ENCODE results near the gene PLCB1.

PLCB1 gene

DNA sequence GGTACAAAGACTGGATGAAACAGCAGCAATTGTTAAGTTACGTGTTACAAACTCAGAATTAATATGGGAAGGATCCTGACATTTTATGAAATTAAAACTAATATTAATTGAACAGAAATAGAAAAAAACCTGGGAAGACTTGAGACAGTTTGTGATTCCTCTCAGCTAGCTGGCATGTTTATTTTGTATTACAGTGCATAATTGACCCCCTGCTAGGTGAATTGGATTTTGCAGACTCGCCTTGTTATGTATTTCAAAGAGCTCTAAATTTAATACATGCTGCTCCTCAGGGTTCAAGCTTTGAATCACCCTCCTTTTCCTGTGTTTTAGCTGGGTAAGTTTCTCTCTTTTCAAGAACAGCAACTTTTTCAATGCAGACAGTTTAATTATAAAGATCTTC lies 339.4 kb downstream of the PLCB1 start:
- Histone ChIP-seq H2BK12ac (ENCODE audit: low read length) (no peak overlapping the region), H3K36me3 (replicated peaks in 1 of 2; ENCODE audit: control insufficient read depth in 2 of 2, insufficient read depth in 2 of 2, low read length in 2 of 2) (no peaks in the 10 kb centered on the region), H3K4ac (ENCODE audit: low read length) (no peak overlapping the region), H3K27me3 (ENCODE audit: control insufficient read depth in 3 of 3, insufficient read depth in 3 of 3, low read depth in 1 of 3, low read length in 3 of 3) (no peaks in the 10 kb centered on the region), H3K27ac (replicated peaks; ENCODE audit: low read length) (no peak overlapping the region), H2BK120ac (ENCODE audit: low read depth, low read length) (no peak overlapping the region), H2AFZ (ENCODE audit: low read length) (no peak overlapping the region), H2AK5ac (ENCODE audit: low read depth, low read length) (no peak overlapping the region), H3K9ac (ENCODE audit: low read depth, low read length, poor library complexity) (no peak overlapping the region), H3K14ac (ENCODE audit: low read length) (no peak overlapping the region), H3K23ac (ENCODE audit: low read depth, low read length, poor library complexity) (no peak overlapping the region), H2BK5ac (ENCODE audit: low read length) (no peak overlapping the region), H3K18ac (ENCODE audit: low read length) (no peak overlapping the region), H3K4me2 (ENCODE audit: insufficient read depth, low read length, poor library complexity, severe bottlenecking) (no peak overlapping the region), H4K8ac (ENCODE audit: low read depth, low read length) (no peak overlapping the region), H2BK15ac (ENCODE audit: low read length) (no peak overlapping the region), H3K79me1 (ENCODE audit: low read depth, low read length) (no peaks in the 10 kb centered on the region), H3K9me3 (replicated peaks in 1 of 2; ENCODE audit: control insufficient read depth in 2 of 2, insufficient read depth in 1 of 2, low read depth in 1 of 2, low read length in 2 of 2) (no peaks in the 10 kb centered on the region), H3K4me1 (ENCODE audit: control insufficient read depth in 2 of 2, insufficient read depth in 1 of 2, low read depth in 1 of 2, low read length in 2 of 2) (no peaks in the 10 kb centered on the region), H3K4me3 (ENCODE audit: low read length in 2 of 2) (no peak overlapping the region), H4K91ac (ENCODE audit: low read depth, low read length, poor library complexity) (no peak overlapping the region)
- no peak for DNase-seq (ENCODE audit: low spot score)
- no CpG with 5 or more reads among the region's 2 CpGs for WGBS, 2 donors (ENCODE audit: extremely low coverage in 2 of 2, insufficient read length in 2 of 2, insufficient replicate concordance in 1 of 2)

DNA sequence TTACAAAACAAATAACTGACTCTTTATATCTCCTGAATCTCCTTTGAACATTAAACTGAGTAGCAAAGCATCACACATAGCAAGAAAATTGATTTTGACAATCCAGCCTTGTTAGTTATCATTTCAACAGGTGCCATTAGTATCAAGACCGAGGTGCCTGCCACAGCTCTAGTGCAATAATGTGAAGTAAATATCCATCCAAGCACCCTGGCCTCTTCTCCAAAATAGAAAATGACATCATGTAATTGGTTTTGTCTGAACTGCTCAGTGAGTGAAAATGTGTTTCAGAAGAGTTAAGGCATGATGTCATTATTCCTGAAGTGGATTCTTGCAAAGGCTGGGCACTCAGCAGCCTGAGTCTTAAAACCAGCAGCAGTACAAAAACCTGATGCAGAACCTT lies 341.4 kb downstream of the PLCB1 start:
- WGBS, 2 donors (ENCODE audit: extremely low coverage in 2 of 2, insufficient read length in 2 of 2, insufficient replicate concordance in 1 of 2), result no CpG with 5 or more reads among the region's 1 CpG

DNA sequence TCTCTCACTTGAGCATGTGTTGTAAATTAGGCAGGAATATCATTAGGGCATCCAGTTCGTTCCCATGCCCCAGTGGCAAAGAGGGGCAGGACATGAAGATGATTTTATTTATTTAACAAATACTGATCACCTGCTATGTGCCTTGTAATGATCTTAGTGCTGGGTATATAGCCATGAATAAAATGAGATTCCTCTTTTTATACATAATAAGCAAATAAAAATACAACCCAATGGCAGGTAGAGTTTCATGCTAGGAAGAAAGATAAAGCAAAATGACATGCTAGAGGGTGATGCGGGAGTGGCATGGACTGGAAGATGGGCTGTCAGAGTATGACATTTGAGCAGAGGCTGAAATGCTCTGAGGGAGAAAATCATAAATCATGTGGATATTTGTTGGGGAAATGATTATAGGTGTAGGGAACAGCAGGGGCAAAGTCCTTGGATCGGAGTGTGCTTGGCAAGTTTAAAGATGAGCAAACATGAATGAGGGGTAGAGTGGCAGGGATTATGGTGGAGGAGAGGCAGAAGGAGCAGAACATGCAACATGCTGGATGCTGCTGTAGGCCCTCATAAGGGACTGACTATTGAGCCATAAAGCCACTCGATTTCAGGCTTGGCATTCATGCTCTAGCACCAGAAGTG lies 342.1 kb downstream of the PLCB1 start:
- Histone ChIP-seq H2BK12ac (ENCODE audit: low read length) (no peak overlapping the region), H2AFZ (ENCODE audit: low read length) (no peak overlapping the region), H3K79me1 (ENCODE audit: low read depth, low read length) (no peaks in the 10 kb centered on the region), H3K9ac (ENCODE audit: low read depth, low read length, poor library complexity) (no peak overlapping the region), H2BK5ac (ENCODE audit: low read length) (no peak overlapping the region), H4K91ac (ENCODE audit: low read depth, low read length, poor library complexity) (no peak overlapping the region), H3K23ac (ENCODE audit: low read depth, low read length, poor library complexity) (no peak overlapping the region), H3K18ac (ENCODE audit: low read length) (no peak overlapping the region), H3K4me1 (ENCODE audit: control insufficient read depth in 2 of 2, insufficient read depth in 1 of 2, low read depth in 1 of 2, low read length in 2 of 2) (no peaks in the 10 kb centered on the region), H2BK15ac (ENCODE audit: low read length) (no peak overlapping the region), H3K4me2 (ENCODE audit: insufficient read depth, low read length, poor library complexity, severe bottlenecking) (no peak overlapping the region), H3K36me3 (replicated peaks in 1 of 2; ENCODE audit: control insufficient read depth in 2 of 2, insufficient read depth in 2 of 2, low read length in 2 of 2) (no peaks in the 10 kb centered on the region), H3K9me3 (replicated peaks in 1 of 2; ENCODE audit: control insufficient read depth in 2 of 2, insufficient read depth in 1 of 2, low read depth in 1 of 2, low read length in 2 of 2) (no peaks in the 10 kb centered on the region), H3K4ac (ENCODE audit: low read length) (no peak overlapping the region), H2AK5ac (ENCODE audit: low read depth, low read length) (no peak overlapping the region), H2BK120ac (ENCODE audit: low read depth, low read length) (no peak overlapping the region), H3K27ac (replicated peaks; ENCODE audit: low read length) (no peak overlapping the region), H3K14ac (ENCODE audit: low read length) (no peak overlapping the region), H3K4me3 (ENCODE audit: low read length in 2 of 2) (no peak overlapping the region), H4K8ac (ENCODE audit: low read depth, low read length) (no peak overlapping the region), H3K27me3 (ENCODE audit: control insufficient read depth in 3 of 3, insufficient read depth in 3 of 3, low read depth in 1 of 3, low read length in 3 of 3) (no peaks in the 10 kb centered on the region)
- DNase-seq (ENCODE audit: low spot score), result no peak
- no CpG with 5 or more reads among the region's 4 CpGs for WGBS, 2 donors (ENCODE audit: extremely low coverage in 2 of 2, insufficient read length in 2 of 2, insufficient replicate concordance in 1 of 2)

More for the DNA sequence above, 341.4 kb downstream of the PLCB1 start:
- no peak overlapping the region for H2AFZ ChIP-seq (ENCODE audit: low read length)
- H2BK5ac ChIP-seq (ENCODE audit: low read length), result no peak overlapping the region
- H3K23ac ChIP-seq (ENCODE audit: low read depth, low read length, poor library complexity), result no peak overlapping the region
- H3K4me3 ChIP-seq (ENCODE audit: low read length in 2 of 2), result no peak overlapping the region
- no peak overlapping the region for H3K18ac ChIP-seq (ENCODE audit: low read length)
- no peak for DNase-seq (ENCODE audit: low spot score)
- H3K9ac ChIP-seq (ENCODE audit: low read depth, low read length, poor library complexity), result no peak overlapping the region
- no peaks in the 10 kb centered on the region for H3K79me1 ChIP-seq (ENCODE audit: low read depth, low read length)
- no peak overlapping the region for H3K27ac ChIP-seq (replicated peaks; ENCODE audit: low read length)
- H3K9me3 ChIP-seq (replicated peaks in 1 of 2; ENCODE audit: control insufficient read depth in 2 of 2, insufficient read depth in 1 of 2, low read depth in 1 of 2, low read length in 2 of 2), result no peaks in the 10 kb centered on the region
- H4K8ac ChIP-seq (ENCODE audit: low read depth, low read length), result no peak overlapping the region
- H3K27me3 ChIP-seq (ENCODE audit: control insufficient read depth in 3 of 3, insufficient read depth in 3 of 3, low read depth in 1 of 3, low read length in 3 of 3), result no peaks in the 10 kb centered on the region
- H3K4ac ChIP-seq (ENCODE audit: low read length), result no peak overlapping the region
- H2BK15ac ChIP-seq (ENCODE audit: low read length), result no peak overlapping the region
- no peak overlapping the region for H3K14ac ChIP-seq (ENCODE audit: low read length)
- no peak overlapping the region for H2AK5ac ChIP-seq (ENCODE audit: low read depth, low read length)
- no peak overlapping the region for H2BK120ac ChIP-seq (ENCODE audit: low read depth, low read length)
- no peak overlapping the region for H3K4me2 ChIP-seq (ENCODE audit: insufficient read depth, low read length, poor library complexity, severe bottlenecking)
- no peak overlapping the region for H2BK12ac ChIP-seq (ENCODE audit: low read length)
- H3K4me1 ChIP-seq (ENCODE audit: control insufficient read depth in 2 of 2, insufficient read depth in 1 of 2, low read depth in 1 of 2, low read length in 2 of 2), result no peaks in the 10 kb centered on the region
- no peak overlapping the region for H4K91ac ChIP-seq (ENCODE audit: low read depth, low read length, poor library complexity)
- H3K36me3 ChIP-seq (replicated peaks in 1 of 2; ENCODE audit: control insufficient read depth in 2 of 2, insufficient read depth in 2 of 2, low read length in 2 of 2), result no peaks in the 10 kb centered on the region

DNA sequence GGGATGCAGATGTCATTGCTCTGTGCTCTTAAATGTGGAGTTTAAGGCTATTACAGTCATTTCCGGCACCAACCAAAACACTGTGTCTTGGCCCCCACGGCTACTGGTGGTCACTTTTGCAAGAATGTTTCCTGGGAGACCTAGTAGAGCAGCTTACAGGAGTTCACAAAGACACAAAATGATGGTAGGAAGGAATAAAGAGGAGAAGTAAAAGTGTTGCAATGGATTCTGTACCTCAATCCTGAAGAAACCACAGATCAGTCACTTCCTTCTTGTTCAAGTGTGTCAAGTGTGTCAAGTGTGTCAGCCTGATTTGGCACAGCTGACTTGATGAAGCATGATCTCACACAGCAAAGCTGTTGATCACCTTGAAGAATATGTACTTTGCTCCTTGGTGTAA lies 344.0 kb downstream of the PLCB1 start:
- Histone ChIP-seq H2BK120ac (ENCODE audit: low read depth, low read length) (no peak overlapping the region), H2BK15ac (ENCODE audit: low read length) (no peak overlapping the region), H2AK5ac (ENCODE audit: low read depth, low read length) (no peak overlapping the region), H3K27ac (replicated peaks; ENCODE audit: low read length) (no peak overlapping the region), H3K14ac (ENCODE audit: low read length) (no peak overlapping the region), H2BK12ac (ENCODE audit: low read length) (no peak overlapping the region), H2AFZ (ENCODE audit: low read length) (no peak overlapping the region), H3K27me3 (ENCODE audit: control insufficient read depth in 3 of 3, insufficient read depth in 3 of 3, low read depth in 1 of 3, low read length in 3 of 3) (no peaks in the 10 kb centered on the region), H3K4me3 (ENCODE audit: low read length in 2 of 2) (no peak overlapping the region), H4K91ac (ENCODE audit: low read depth, low read length, poor library complexity) (no peak overlapping the region), H3K79me1 (ENCODE audit: low read depth, low read length) (no peaks in the 10 kb centered on the region), H3K9ac (ENCODE audit: low read depth, low read length, poor library complexity) (no peak overlapping the region), H3K4me1 (ENCODE audit: control insufficient read depth in 2 of 2, insufficient read depth in 1 of 2, low read depth in 1 of 2, low read length in 2 of 2) (no peaks in the 10 kb centered on the region), H3K9me3 (replicated peaks in 1 of 2; ENCODE audit: control insufficient read depth in 2 of 2, insufficient read depth in 1 of 2, low read depth in 1 of 2, low read length in 2 of 2) (no peaks in the 10 kb centered on the region), H3K23ac (ENCODE audit: low read depth, low read length, poor library complexity) (no peak overlapping the region), H4K8ac (ENCODE audit: low read depth, low read length) (no peak overlapping the region), H3K18ac (ENCODE audit: low read length) (no peak overlapping the region), H2BK5ac (ENCODE audit: low read length) (no peak overlapping the region), H3K4me2 (ENCODE audit: insufficient read depth, low read length, poor library complexity, severe bottlenecking) (no peak overlapping the region), H3K4ac (ENCODE audit: low read length) (no peak overlapping the region), H3K36me3 (replicated peaks in 1 of 2; ENCODE audit: control insufficient read depth in 2 of 2, insufficient read depth in 2 of 2, low read length in 2 of 2) (no peaks in the 10 kb centered on the region)
- no CpG with 5 or more reads among the region's 2 CpGs for WGBS, 2 donors (ENCODE audit: extremely low coverage in 2 of 2, insufficient read length in 2 of 2, insufficient replicate concordance in 1 of 2)
- DNase-seq (ENCODE audit: low spot score), result no peak

All from neuronal stem cell (in vitro differentiated cells).